Fibroblast of the conjunctiva (primary cell): Measurements from ENCODE around the gene CCDC187.
A peak's percentile ranks its signal among the peaks of the same experiment; 100 is the strongest.

Experiments used
- DNase-seq: peaks from one replicate; pipeline ENCODE4 v3.0.0-alpha.2; 2010; ENCODE audit warnings: low read depth

CCDC187 gene

DNA sequence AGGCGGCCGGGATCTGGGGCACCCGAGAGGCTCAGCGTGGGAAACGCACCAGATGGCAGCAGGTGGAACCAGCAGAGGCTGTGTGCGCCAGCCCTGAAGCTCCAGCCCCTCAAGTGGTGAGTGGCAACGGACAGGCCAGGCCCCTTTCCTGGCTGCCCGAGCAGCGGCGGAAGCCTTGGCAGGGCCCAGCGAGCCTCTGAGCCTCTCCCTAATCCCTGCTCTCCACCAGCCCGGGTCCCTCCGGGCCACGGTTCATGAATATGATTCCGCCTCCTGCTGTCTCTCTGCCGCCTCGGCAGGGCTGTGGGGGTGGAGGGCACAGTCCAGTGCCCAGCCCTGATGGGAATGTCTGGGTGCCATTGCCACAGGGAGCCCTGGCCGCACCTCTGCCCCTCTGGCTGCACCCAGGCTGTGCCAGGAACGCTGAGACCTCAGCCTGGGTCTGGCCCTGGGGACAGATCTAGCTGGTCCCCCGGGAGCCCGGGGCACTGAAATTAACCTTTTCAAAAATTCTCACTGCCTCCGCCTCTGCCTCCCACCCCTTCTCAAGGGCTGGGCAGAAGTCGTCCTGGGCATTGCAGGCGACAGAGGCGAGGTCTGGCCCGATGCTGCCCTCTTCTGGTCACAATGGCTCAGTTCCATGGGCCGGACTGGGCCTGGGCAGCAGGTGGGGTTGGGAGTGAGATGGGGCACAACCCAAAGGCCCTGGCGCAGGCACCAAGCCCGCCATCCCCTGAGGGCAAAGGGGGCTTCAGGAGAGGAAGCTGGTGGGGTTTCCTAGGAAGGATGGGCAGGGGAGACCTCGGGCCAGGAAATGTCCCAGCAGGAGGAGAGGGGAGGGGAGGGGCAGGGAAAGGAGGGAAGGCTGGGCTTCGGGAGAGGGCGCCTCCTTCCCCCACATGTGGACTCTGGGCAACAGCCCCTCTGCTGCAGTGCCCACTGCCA, 20.3 kb downstream of the CCDC187 start:
- DNase-seq = peak; percentile 52

DNA sequence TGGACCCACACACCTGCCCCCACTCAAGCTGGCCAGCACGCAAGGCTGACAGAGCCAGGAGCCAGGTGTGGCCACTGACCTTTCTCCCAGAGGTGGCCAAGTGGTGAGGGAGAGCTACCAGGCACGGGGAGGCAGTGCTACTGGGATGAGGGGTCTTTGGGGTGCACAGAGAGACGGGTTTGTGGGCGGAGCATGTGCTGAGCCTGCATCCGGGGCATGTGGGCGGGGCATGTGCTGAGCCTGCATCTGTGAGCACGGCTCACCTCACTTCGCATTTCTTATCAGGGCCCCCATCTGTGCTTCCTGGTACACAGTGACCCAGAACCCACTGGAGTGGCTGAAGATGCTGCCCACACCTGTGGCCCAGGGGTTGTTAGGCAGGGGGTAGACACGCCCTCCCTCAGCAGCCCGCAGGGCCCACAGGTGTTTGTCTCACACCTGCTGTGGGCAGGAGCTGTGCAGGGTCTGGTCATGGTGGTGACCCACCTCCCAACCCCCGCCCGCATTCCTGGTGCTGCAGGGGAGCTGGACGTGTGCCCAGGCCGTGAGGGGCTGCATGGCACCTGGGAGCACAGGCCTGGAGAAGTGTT, 21.5 kb downstream of the CCDC187 start:
- DNase-seq = no peak

DNA sequence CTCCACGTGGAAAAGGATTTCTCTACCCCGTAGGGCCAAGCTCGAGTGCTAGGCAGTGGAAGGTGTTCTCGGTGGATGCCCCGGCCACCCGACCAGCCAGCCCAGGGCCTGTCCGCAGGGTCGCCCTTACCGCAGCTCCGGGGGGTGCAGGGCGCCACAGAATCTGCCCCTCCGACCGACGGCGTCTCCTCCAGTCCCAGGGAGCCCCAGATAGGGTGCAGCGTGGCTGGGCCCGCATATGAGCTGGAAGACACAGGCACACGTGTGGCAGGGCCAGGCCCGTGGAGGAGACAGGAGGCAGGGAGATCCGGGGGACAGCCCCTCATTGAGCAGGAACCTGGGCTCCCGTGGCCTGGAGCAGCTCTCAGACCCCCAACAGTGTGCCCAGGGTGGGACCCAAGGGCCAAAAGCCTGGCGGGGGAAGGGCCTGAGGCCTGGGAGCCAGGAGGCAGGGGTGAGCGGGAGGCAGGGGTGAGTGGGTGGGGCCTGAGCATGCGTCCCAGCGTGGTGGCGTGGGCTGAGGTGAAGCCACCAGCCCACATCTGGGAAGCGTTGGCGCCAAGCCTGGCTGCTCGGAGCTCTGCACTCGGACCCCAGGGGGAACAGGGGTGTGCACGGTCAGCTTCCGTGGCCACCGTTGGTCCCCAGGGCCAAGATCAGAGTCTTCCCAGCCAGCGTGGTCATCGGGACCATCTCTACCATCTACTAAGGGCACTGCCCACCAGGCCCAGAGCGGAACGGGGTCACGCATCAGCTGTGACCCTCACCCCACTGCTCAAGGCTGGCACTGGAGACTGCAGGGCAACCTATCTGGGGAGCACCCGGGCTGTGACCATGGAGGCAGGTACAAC, 22.2 kb downstream of the CCDC187 start:
- no peak for DNase-seq

DNA sequence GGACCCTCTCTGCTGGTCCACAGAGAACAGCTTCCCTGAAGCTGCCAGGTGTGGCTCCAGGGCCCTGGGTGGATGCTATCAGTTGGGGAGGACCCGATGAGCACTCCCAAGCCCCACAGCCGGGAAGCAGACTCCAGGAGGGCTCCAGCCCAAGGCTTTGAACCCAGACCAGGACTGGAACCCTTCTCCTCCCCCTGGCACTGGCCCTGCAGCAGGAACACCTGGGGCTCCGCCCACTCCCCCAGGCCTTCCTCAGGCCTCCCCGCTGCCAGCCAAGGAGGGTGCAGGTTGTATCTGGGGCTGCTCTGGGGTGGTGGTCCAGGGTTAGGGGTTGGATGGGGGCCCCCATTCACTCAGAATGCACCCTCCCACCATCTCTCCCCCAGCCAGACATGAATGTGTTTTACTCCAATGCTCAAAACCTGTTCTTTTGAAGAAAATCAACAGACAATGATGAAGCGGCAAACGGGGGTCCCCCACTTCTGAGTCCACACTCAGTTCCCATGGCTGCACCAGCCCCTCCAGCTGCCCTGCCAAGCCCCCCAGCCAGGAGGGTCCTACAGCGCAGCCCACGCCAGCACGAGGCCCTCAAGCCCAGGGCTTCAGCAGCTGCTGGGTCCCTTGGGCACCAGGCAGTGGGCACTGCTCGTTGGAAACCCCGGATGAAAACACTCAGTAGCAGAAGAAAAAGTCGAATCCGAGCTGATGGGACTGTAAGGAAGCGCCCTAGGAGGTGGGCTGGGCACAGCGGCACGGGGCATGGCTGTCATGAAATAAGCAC, 23.2 kb downstream of the CCDC187 start:
- no peak for DNase-seq

DNA sequence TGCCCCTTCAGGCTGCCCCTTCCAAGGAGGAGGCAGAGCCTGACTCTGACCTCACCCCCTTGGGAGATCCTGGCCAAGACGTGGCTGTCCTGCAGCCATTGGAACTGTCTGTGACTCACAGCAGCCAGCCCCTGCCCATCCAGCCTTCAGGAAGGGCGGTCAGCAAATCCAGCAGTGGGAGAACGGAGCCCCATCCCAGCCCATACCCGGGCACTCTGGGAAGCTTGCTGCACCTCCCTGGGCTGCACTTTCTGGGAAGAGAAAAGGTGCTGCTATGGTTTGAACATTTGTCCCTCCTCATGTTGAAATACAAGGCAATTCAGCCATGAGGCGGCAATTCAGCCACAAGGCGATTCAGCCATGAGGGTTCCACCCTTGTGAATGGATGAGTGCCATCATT, 24.4 kb downstream of the CCDC187 start:
- no peak for DNase-seq

DNA sequence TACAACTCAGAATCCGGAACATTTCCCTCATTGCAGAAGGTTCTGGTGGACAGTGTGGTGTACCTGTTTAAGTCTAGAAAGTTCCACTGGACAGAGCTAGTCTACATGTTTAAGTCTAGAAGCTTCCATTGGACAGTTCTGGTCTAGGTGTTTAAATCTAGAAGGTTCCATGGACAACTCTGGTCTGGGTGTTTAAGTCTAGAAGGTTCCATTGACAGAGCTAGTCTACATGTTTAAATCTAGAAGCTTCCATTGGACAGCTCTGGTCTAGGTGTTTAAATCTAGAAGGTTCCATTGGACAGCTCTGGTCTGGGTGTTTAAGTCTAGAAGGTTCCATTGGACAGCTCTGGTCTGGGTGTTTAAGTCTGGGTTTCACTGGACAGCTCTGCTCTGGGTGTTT, 25.0 kb downstream of the CCDC187 start:
- no peak for DNase-seq

DNA sequence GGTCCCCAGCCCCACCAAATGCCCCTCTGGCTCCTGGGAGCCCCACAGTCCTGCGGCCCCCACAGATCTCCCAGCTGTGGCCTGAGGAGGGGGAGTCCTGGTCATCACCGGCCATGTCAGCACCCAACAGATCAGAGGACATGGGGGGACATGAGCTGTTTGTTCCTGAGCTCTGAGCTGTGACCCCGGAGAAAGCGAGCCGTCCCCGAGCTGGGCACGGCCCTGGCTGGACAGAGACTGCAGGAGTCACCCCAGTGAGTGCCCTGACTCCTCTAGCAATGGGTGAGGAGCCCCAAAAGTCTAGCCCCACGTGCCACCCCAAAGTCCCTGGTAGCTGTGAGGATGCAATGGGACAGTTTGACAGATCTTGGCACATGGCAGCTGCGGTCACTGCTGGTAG, 25.7 kb downstream of the CCDC187 start:
- DNase-seq = no peak

DNA sequence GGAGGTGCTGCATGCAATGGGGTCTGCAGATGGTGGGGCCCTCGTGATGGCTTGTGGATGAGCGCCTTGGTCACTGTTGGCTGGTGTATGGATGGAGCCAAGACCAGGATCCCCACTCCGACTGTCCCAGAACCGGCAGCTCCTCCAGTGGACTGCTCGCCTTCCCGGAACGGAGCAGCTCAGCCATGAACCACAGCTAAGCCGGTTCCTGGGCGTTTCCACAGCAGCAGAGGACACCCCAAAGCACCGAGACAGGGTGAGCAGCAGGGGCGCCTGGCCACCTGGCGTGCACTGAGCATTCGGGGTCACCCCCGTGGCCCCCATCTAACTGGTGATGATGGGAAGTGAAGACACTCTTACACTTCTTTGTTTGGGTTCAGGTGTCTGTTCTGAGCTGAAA, 26.1 kb downstream of the CCDC187 start:
- no peak for DNase-seq

DNA sequence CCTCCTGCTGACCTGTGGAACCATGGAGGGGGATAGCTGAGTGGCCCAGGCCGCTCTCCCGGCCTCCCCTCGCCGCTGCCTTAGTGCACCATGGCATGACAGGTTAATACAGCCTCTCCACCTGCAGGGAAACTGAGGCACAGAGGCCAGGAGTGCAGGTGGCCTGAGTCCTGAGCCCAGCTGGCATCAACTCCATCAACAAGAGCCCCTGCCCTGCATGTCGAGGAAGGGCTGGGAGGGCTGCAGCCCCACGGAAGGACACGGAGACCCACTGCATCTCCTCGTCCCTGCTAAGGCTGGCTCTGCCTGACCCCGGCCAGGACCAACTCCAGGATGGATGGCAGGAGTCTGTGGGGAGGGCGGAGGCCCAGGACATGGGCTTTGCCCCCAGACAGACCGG, 27.2 kb downstream of the CCDC187 start:
- DNase-seq = no peak

DNA sequence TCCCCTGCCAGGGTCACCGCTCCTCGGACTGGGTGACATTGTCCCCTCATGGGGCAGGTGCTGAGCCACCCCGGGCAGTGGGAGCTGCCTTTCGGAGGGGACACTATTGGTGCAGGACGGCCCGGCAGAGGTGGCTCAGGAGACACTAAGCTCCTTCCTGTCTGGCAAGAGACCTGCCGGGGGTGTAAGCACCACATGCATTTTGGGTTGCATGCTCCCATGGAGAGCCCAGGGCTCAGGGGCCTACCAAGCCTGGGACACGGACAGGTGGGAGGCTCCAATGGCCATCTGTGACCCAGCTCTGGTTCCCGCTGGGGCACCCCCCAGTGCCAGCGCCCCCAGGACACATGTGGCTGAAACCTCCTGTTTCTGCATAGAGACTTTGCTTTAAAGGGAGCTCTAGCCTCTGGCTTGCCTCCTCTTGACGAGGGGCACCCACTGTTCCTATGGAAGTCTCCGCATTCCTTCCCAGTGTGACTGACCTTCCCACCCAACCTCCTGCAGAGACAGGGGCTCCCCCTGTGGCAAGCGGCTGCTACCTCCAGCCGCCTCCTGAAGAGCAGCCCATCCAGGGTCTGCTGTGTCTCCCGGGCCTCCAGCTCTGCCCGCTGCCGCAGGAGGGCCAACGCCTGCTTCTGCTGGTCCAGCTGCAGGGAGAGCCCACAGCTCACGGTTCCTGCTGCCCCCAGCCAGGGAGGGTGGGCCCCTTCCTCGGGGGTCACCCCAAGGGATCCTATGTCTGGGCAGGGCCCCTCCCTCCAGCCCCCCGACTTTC, 28.1 kb downstream of the CCDC187 start:
- no peak for DNase-seq

DNA sequence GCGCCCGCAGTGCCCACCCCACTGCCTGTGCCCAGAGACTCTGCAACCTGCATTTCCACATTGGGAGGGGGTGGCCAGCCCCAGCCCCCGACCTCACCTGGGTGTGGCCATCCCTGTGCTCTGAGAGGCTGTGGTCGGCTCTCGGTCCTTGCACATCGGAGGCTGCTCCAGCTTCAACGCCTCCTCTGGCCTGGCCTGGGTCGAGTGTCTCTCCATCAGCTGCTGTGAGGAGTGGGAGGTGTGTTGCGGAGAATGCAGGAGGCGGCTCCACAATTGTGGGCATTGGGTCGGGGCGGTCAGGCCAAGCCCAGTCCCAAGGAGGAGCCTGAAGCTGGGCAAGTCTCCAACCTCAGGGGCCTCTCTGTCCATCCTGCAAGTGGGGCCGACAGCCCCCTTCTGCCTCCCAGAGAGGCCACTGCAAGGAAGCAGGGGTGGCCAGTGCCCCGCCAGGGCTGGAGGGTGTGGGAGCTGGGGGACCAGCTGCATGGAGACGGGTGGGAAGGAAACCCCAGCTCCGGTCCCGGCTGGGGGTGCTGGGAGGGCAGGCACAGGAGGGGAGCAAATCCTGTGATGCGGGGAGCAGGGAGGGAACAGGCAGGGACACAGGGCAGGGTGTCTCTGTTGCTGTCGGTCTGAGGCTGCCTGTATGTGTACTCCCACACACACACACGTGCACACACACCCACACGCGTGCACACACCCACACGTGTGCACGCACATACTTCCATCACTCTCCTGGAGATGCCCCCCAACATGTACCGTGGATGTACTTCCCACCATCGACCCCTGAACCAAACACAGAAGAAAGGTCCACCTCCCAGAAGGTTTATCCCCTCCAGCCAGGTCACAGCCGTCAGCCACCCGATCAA, 28.9 kb downstream of the CCDC187 start:
- DNase-seq = no peak

DNA sequence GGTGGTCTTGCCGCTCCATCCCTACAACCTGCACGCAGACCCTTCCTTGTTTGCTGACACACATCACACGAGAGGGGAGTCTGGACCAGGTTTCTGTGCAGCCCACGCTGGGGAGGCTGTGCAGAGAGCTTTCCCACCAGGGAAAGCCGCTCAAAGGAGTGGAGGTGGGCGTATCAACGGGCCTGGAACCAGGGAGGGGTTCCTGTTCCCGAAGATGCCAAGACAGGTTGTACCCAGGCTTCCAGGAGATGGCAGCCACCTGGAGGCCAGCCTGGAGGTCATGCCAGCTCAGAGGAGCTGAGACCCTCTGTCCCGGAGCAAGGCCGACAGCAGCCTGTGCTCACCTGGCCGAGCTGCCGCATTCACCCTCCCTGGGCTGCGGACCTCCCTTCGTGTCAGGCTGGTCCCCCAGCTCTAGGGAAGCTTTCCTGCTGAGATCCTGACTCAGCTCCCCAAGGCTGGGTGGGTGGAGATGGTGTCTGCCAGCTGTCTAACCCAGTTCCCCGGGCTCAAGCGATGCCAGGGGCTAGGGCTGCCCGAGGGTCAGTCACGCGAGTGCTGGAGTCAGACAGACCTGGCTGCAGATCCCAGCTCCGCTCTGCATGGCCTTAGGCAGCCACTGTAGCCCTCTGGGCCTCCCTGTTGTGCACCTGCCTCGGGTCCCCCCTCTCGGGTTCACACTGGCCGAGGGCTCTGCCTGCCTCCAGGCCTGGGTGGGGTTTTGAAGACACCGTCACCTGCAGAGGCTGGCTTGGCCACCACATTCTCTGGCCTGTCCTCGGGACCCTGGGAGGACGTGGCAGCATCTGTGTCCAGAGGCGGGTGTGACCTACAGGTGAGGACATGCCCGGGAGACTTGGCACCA, 29.7 kb downstream of the CCDC187 start:
- no peak for DNase-seq

DNA sequence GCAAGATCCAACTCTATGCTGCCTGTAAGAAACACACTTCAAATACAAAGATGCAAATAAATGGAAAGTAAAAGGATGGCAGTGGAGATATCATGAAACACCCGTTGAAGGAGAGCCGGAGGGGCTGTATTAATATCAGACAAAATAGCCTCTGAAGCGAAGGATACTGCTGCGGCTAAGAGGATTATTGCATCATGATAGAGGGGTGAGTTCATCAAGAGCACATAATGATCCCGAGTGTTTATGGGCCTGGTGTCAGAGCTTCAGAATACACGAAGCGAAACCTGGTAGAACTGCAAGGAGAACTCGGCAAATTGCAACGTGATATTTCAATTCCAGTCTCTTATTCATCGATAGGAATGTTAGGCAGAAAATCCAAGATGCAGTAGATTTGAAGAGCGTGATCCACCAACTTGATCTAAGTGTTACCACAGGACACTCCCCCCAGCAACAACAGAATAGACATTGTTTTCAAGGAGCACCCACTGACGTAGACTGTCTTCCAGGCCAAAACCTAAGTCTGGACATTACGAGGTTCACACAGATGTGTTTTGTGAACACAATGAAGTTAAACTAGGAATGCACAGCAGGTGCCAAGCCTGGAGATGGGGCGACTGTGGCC, 30.5 kb downstream of the CCDC187 start:
- DNase-seq = no peak

DNA sequence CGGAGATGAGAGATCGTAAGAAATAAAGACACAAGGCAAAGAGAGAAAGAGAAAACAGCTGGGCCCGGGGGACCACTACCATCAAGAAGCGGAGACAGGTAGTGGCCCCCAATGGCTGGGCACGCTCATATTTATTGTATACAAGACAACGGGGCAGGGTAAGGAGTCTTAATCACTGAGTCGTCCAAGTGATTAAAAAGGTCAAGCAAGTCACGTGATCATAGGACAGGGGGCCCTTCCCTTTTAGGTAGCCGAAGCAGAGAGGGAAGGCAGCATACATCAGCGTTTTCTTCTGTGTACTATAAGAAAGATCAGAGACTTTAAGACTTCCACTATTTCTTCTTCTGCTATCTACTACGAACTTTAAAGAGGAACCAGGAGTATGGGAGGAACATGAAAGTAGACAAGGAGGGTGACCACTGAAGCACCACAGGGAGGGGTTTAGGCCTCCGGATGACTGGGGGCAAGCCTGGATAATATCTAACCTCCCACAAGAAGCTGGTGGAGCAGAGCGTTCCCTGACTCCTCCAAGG, 33.7 kb downstream of the CCDC187 start:
- no peak for DNase-seq

DNA sequence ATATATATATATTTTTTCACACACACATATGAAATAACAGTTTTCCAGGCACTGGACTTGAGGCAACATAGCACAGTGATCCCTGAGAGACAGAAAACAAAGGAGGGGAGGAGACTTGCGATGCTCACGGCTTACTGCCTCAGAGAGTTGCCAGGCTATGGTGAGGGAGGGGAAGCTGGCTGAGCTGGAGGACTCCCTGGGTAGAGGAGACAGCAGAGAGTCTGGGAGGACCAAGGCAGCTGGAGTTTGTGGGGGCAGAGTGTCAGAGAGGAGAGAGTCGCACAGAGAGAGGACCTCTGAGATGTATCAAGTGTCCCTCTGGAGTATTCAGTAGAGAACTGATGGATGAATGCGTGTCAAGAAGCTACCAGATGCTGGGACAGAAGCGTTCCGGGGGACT, 35.2 kb downstream of the CCDC187 start:
- DNase-seq = no peak

DNA sequence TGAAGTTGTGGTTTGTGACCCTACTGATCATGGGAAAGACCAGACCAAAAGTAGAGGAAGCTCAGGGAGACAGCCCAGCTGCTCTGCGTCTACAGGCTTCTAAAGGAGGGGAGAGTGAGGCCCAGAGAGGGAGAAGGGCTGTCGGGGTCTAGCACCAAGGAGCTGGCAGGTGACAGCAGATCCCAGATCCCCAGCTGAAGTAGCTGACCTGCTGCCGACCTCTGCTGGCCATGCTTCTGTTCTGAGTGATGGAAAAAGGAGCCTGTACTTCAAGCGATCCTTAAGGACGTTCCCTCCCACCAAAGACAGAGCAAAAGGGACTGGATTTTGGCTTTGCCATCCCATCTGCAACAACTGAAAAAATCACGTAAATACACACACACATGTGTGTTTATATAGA, 35.6 kb downstream of the CCDC187 start:
- DNase-seq = no peak

DNA sequence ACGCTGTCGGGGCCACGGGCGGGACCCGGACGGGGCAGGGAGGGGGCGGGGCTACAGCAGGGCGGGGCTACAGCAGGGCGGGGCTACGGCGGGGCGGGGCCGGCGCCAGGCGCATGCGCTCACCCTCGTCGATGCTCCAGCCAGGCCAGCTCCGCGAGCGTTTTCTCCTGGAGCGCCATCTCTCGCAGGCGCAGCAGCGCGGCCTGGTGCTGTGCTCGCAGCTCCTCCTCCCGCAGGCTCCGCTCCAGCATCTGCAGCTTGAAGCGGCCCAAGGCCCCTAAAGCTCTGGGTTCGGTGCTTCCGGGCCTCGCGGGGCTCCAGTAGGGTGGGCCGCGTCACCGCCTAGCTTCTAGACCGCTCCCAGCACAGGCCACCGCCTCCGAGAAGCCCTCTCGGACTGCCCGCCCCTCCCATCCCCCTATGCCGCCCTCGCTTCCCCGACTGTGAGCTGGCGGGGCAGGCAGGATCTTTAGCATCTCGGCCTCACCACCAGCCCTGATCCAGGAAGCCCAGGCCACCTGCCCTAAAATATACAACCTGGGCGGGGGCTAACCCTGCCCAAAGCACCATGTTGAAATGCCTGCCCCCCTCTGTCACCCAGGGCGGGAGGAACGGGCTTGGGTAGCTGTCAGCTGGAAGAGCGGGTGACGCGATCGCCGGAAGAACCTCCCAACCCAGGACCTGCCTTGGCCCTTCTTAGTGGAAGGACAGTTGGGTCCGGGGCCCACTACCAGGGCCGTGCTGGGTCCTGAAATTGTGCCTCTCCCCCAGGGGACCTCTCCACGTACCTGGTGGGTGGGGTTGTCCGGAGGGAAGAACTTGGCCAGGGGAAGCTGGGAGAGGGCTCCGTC, 36.4 kb downstream of the CCDC187 start:
- DNase-seq = peak; percentile 75
